GM18502 (cell line): ENCODE measurements around the gene TPPP3.
"Not testable (repeated sequence)": the region's sequence is repeated elsewhere in the genome, so short reads cannot be mapped to it uniquely, and the experiment has no call there.

Experiments
- ATAC-seq: cut with Tn5 transposase; IDR thresholded peaks from one replicate; pipeline ENCODE4 v1.9.1; 2021; ENCODE audit warnings: mild to moderate bottlenecking; ENCODE audit not compliant: unreplicated experiment, poor library complexity

Gene TPPP3

DNA sequence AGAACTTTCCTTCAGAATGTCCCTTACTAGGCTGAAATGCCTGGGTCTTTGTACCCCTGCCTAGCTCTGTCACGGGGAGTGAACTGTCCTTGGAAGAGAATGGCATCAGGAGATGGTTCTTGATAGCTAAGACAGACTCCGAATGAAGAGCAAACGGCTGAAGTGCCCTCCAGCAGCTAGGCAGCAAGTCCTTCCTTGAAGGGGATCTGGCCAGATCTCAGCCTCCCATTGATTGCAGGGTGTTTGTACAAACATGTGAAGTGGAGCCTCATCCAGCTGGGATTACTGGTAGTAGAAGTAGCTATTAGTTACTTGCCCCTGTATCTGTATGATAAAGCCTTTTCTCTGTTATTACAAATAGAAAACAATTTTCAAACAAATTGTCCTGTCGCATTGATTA, 35.7 kb downstream of the TPPP3 start:
- ATAC-seq: no peak

DNA sequence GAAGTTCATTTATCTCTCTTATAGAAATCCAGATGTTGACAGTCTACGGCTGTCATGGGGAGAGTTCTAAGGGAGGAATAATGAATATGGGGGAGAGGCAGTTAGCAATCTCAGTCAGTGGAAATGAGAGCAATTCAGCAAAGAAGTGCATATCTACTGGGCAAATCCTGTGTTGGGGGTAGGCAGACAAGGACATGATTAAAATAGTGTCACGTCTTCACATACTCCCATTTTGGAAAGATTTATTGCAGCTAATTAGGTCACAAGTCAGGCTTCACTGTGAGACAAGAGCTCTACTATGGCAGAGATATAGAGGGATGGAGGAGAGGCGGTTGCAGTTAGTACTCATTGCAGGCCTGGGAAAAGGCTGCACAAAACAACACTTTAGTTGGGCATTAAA, 36.9 kb downstream of the TPPP3 start:
- ATAC-seq: no peak

DNA sequence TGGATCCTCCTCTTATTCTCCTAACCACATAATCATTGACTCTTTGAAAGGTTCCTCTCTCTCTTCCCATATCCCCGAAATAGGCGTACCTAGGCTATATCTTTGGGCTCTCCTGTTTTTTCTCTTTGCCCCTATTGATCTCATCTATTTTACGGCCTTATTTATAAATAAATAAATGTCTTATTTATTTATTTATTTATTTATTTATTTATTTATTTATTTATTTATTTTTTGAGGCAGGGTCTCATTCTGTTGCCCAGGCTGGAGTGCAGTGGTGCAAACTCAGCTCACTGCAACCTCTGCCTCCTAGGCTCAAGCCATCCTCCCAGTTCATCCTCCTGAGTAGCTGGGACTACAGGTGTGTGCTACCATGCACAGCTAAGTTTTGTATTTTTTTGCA, 40.8 kb downstream of the TPPP3 start:
- not testable (repeated sequence) for ATAC-seq

DNA sequence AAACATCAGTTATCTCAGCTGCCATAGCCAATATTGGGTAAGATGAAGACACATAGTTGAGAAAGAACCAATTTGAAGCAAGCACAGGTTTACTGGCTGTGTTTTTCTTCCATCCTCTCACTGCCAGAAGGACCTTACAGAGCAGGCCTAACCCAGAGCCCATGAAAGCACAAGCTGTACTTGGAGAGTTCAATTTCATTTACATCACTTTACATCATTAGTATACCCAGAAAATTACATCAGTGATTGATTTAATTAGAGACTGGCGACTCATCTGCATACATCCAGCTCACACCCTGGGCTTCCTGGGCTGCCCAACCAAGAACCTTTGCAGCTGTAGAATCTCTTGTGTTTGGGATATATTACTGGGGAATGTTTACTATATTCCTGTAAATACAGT, 43.0 kb downstream of the TPPP3 start:
- no peak for ATAC-seq

DNA sequence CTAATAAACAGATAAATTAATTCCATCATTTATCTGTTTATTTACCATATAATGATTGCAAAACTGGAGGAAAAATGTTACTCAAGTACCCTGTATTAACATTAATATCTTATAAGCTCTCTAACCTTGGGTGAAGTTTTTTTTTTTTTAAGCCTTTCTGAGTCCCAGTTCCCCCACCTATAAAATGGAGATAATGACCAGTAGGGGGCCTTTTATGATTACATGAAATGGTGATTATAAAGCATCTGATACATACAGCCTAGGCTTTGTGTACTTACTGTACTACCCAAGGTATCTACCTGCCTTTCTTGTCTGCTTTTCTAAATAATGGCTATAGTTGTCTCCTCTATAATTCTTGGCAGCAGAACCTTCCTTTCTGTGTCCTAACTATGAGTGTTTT, 44.1 kb downstream of the TPPP3 start:
- no peak for ATAC-seq

DNA sequence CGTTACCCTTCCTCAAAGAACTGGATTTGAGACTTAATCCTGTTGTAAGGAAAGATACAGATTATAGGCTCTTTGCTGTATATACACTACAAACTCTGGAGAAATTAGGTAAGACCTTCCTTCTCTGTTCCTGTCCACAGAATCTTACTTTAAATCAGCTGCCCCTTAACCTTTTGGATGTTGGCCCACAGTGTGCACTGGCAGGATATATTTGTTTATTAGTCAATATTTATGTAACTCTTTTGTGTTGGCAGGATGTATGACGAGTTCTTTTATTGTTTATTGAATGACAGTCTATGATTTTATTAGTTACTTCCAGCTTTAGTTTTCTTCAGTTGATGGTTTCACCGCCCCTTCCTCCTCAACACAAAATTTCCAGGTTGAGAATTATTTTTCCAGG, 47.0 kb downstream of the TPPP3 start:
- no peak for ATAC-seq

DNA sequence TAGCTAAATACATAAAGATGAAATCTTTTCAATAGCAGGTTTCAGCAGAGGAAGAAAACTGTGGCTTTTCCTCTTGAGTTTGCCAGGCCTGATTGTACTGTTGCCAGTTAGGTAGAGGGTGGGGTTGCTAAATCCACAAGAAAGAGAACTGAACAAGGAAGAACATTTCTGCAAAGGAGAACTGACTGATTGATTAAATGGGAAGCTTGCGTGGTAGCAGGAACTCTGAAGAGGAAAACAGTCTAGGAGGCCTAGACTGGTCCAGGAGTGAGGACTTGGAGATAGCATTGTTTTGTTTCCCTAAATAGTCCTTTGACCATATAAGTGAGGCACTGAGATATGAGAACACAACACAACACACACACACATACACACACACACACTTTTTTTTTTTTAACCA, 47.9 kb downstream of the TPPP3 start:
- no peak for ATAC-seq

DNA sequence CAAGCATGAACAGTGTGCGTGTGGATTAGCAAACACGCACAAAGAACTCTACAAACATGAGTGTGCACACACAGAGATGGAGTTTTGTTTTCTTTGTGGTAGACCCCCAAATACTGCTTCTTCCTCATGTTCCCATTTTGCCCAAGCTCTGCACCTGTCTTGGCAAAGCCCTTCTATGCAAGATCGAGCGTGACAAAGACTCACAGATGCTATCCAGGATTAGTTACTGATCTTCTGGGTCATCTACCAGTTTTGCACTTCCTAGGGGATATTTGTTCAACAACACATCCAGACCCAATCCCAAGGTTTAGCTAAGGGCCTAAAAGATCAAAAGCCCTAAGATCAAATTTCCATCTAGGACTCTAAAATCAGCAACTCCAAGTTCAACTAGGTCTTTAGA, 50.7 kb downstream of the TPPP3 start:
- no peak for ATAC-seq

DNA sequence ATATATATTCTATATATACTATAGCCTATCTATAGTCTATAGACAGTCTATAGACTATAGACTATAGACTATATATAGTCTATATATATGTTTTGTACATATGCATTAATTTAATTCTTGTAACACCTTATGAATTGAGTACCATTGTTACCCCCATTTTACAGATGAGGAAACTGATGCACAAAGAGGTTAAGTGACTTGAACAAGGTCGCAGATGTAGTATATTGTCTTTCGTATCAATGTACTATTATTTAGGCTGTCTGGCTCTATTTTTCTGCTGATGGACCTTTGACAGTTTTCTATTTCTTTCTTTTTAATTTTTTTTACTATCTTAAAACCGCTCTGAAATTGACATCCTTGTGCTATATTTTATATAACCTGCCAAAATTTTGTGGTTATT, 52.0 kb downstream of the TPPP3 start:
- ATAC-seq: no peak
